A673 (cell line): ENCODE data around the gene EPS15. TPM values are rescaled to one million over a fixed set of nuclear protein-coding genes. Genes with fewer than 3 reads are reported as not detected.
"Not testable (repeated sequence)": the region's sequence is repeated elsewhere in the genome, so short reads cannot be mapped to it uniquely, and the experiment has no call there.

ENCODE experiments used
- BruUV-seq: library from RNA; stranded (reverse); fragments of 400-500 nt; replicated peaks from 2 replicates; lab custom pipeline; 2021; lab: Mats Ljungman, UMichigan
- CTCF ChIA-PET: fragments of 300-600 bp; sonication (Branson Sonifier 250); formaldehyde crosslinking; loops from one replicate; lab custom pipeline; 2022; ENCODE audit warnings: antibody characterized with exemption; lab: Charles Lee
- POLR2A ChIA-PET: fragments of 300-600 bp; sonication (Branson Sonifier 250); formaldehyde crosslinking; loops from one replicate; lab custom pipeline; 2022; ENCODE audit warnings: antibody characterized with exemption; ENCODE audit not compliant: low non-redundant PET; lab: Charles Lee
- DNase-seq: peaks from one replicate; pipeline ENCODE4 v3.0.0-alpha.2; 2015; ENCODE audit warnings: low spot score
- H3K27ac ChIP-seq: fragments of 200-600 bp; sonication (generic); 2 replicates; pipeline ENCODE4 v1.5.1; 2016; ENCODE audit warnings: mixed run types, low read depth, mild to moderate bottlenecking, mixed read lengths, antibody characterized with exemption, low read length; ENCODE audit not compliant: poor library complexity, severe bottlenecking
- H3K27me3 ChIP-seq: fragments of 200-600 bp; sonication (generic); replicated peaks from 2 replicates; pipeline ENCODE4 v1.6.1; 2017; ENCODE audit warnings: mixed run types, low read depth, mild to moderate bottlenecking, mixed read lengths, antibody characterized with exemption, low read length; ENCODE audit not compliant: insufficient read depth, poor library complexity
- H3K36me3 ChIP-seq: fragments of 200-600 bp; sonication (generic); 2 replicates; pipeline ENCODE4 v1.6.1; 2016; ENCODE audit warnings: mixed run types, mild to moderate bottlenecking, mixed read lengths, antibody characterized with exemption, low read length; ENCODE audit not compliant: insufficient read depth, poor library complexity, severe bottlenecking
- H3K4me1 ChIP-seq: fragments of 200-600 bp; sonication (generic); 2 replicates; pipeline ENCODE4 v1.6.1; 2017; ENCODE audit warnings: mixed run types, mild to moderate bottlenecking, mixed read lengths, antibody characterized with exemption, low read length; ENCODE audit not compliant: insufficient read depth, poor library complexity, severe bottlenecking
- H3K4me3 ChIP-seq: fragments of 200-600 bp; sonication (generic); 2 replicates; pipeline ENCODE4 v1.5.1; 2016; ENCODE audit warnings: low read depth, mixed run types, mild to moderate bottlenecking, mixed read lengths, low read length; ENCODE audit not compliant: poor library complexity, severe bottlenecking
- H3K9me3 ChIP-seq: fragments of 200-600 bp; sonication (generic); 2 replicates; pipeline ENCODE4 v1.6.1; 2016; ENCODE audit warnings: mixed run types, low read depth, mild to moderate bottlenecking, mixed read lengths, antibody characterized with exemption, low read length; ENCODE audit not compliant: poor library complexity, severe bottlenecking
- CTCF ChIP-seq: fragments of 300-800, 200-600 bp; sonication (generic); conservative IDR thresholded peaks from 2 replicates; pipeline ENCODE4 v1.5.1; 2017; ENCODE audit warnings: low read depth, mild to moderate bottlenecking, antibody characterized with exemption, low read length, moderate library complexity, mixed read lengths
- EZH2 ChIP-seq: fragments of 200-600 bp; sonication (generic); IDR thresholded peaks from 2 replicates; pipeline ENCODE4 v1.6.1; 2017; ENCODE audit warnings: borderline replicate concordance, low read depth, mild to moderate bottlenecking, mixed read lengths, antibody characterized with exemption, low read length; ENCODE audit not compliant: poor library complexity, severe bottlenecking
- intact Hi-C: fragments of 100-400 bp; cut with micrococcal nuclease; formaldehyde crosslinking; loops from one replicate; pipeline ENCODE4 v1.10.0; 2022; ENCODE audit not compliant: unreplicated experiment
- total RNA-seq: library from RNA; stranded (reverse); gene quantifications from 2 replicates; pipeline ENCODE4 v1.2.3, GENCODE V29; 2021

The EPS15 gene
- total RNA-seq, 1 experiment from 2014 or later, result 50.6 TPM

- no peak for DNase-seq
- CTCF ChIA-PET, result no interaction called here
- intact Hi-C loops, result no loop called here
- Histone ChIP-seq H3K27me3 (no peaks in the 10 kb centered on the region), H3K9me3 (no peaks in the 10 kb centered on the region), H3K4me3 (no peak overlapping the region), H3K36me3 (peaks cover 9% of the 10 kb centered on the region), H3K27ac (peak overlapping the region; percentile 2), H3K4me1 (peaks cover 42% of the 10 kb centered on the region)
- TF ChIP-seq EZH2 (no peak), CTCF (no peak)
- POLR2A ChIA-PET, result no interaction called here
- no TSS peak for BruUV-seq
Measured at GRCh38 chr1:51439053-51439452, 80.0 kb downstream of the EPS15 start.

- CTCF ChIA-PET, result not testable (repeated sequence)
Measured at GRCh38 chr1:51437391-51437790, 81.7 kb downstream of the EPS15 start.

GRCh38 chr1:51435878-51436277 lies 83.2 kb downstream of the EPS15 start:
- ChIA-PET POLR2A (no interaction called here), CTCF (no interaction called here)
- peaks cover 9% of the 10 kb centered on the region for H3K36me3 ChIP-seq
- no peaks in the 10 kb centered on the region for H3K27me3 ChIP-seq
- no peak for TF ChIP-seq CTCF
- no peak for TF ChIP-seq EZH2
- H3K27ac ChIP-seq, result peak overlapping the region; percentile 9
- no peak for DNase-seq
- peaks cover 51% of the 10 kb centered on the region for H3K4me1 ChIP-seq
- intact Hi-C loops, result no loop called here
- H3K9me3 ChIP-seq, result no peaks in the 10 kb centered on the region
- no TSS peak for BruUV-seq
- H3K4me3 ChIP-seq, result no peak overlapping the region

More at GRCh38 chr1:51437391-51437790, 81.7 kb downstream of the EPS15 start:
- H3K4me3 ChIP-seq, DNase-seq, H3K9me3 ChIP-seq, H3K27me3 ChIP-seq, POLR2A ChIA-PET, H3K36me3 ChIP-seq, intact Hi-C loops, BruUV-seq, H3K27ac ChIP-seq: not testable (repeated sequence)
- H3K4me1 ChIP-seq, result peaks cover 53% of the 10 kb centered on the region

GRCh38 chr1:51433972-51434510 lies 85.0 kb downstream of the EPS15 start:
- BruUV-seq, result no TSS peak
- Histone ChIP-seq H3K36me3 (peaks cover 4% of the 10 kb centered on the region), H3K4me1 (peaks cover 57% of the 10 kb centered on the region), H3K27ac (peak overlapping the region; percentile 85), H3K9me3 (no peaks in the 10 kb centered on the region), H3K4me3 (no peak overlapping the region), H3K27me3 (no peaks in the 10 kb centered on the region)
- no peak for DNase-seq
- no peak for TF ChIP-seq CTCF
- ChIA-PET POLR2A (interaction anchor here (0.5 to 0.6 kb wide), 2 partner anchors 34 to 35 kb away, joined by 3 read pairs; no protein-coding TSS in a partner anchor), CTCF (no interaction called here)
- intact Hi-C loops, result loop anchor here (5.0 kb wide), 1 partner anchor 83 kb away; the partner anchor contains the start of gene EPS15
